PC-9 (cell line): ENCODE data around the gene POLD3. TPM values are rescaled to one million over a fixed set of nuclear protein-coding genes. Genes with fewer than 3 reads are reported as not detected.

ENCODE experiments used
- BruUV-seq: library from RNA; stranded (reverse); fragments of 400-500 nt; replicated peaks from 2 replicates; lab custom pipeline; 2021; lab: Mats Ljungman, UMichigan
- CTCF ChIA-PET: fragments of 300-600 bp; sonication (Branson Sonifier 250); formaldehyde crosslinking; loops from one replicate; lab custom pipeline; 2022; ENCODE audit warnings: antibody characterized with exemption; lab: Charles Lee
- POLR2A ChIA-PET: fragments of 300-600 bp; sonication (Branson Sonifier 250); formaldehyde crosslinking; loops from one replicate; lab custom pipeline; 2022; ENCODE audit warnings: antibody characterized with exemption; ENCODE audit not compliant: unreplicated experiment; lab: Charles Lee
- DNase-seq, 2 experiments: peaks; one replicate each; pipeline versions ENCODE4 v3.0.0 to v3.0.0-alpha.2; 2015 to 2022; ENCODE audit warnings: mixed read lengths in 1 of 2
- H2AFZ ChIP-seq: fragments of 200-600 bp; sonication (generic); 2 replicates; pipeline ENCODE4 v1.8.1; 2017; ENCODE audit warnings: antibody characterized with exemption
- H3F3A ChIP-seq: fragments of 200-600 bp; sonication (generic); 2 replicates; pipeline ENCODE4 v1.8.1; 2017; ENCODE audit warnings: antibody characterized with exemption, mild to moderate bottlenecking, low read depth; ENCODE audit not compliant: insufficient read depth
- H3K27ac ChIP-seq: fragments of 200-600 bp; sonication (generic); 2 replicates; pipeline ENCODE4 v1.6.1; 2016; ENCODE audit warnings: mixed run types
- H3K27me3 ChIP-seq: fragments of 200-600 bp; sonication (generic); 2 replicates; pipeline ENCODE4 v1.6.1; 2016; ENCODE audit warnings: low read depth, mixed run types; ENCODE audit not compliant: insufficient read depth
- H3K36me3 ChIP-seq: fragments of 200-600 bp; sonication (generic); 2 replicates; pipeline ENCODE4 v1.6.1; 2016; ENCODE audit warnings: low read depth, mixed run types
- H3K4me1 ChIP-seq: fragments of 200-600 bp; sonication (generic); replicated peaks from 2 replicates; pipeline ENCODE4 v1.6.1; 2016; ENCODE audit warnings: mixed run types; ENCODE audit not compliant: insufficient read depth
- H3K4me2 ChIP-seq: fragments of 200-600 bp; sonication (generic); 2 replicates; pipeline ENCODE4 v1.6.1; 2017; ENCODE audit warnings: mixed run types
- H3K4me3 ChIP-seq: fragments of 200-600 bp; sonication (generic); 2 replicates; pipeline ENCODE4 v1.6.1; 2016; ENCODE audit warnings: mixed run types
- H3K79me2 ChIP-seq: fragments of 200-600 bp; sonication (generic); 2 replicates; pipeline ENCODE4 v1.6.1; 2017; ENCODE audit warnings: low read depth, mixed run types
- H3K9me2 ChIP-seq: fragments of 200-600 bp; sonication (generic); 2 replicates; pipeline ENCODE4 v1.8.1; 2017; ENCODE audit warnings: mild to moderate bottlenecking; ENCODE audit not compliant: insufficient read depth
- H3K9me3 ChIP-seq: fragments of 200-600 bp; sonication (generic); 2 replicates; pipeline ENCODE4 v1.8.1; 2016; ENCODE audit warnings: low read depth; ENCODE audit not compliant: insufficient read depth
- H4K20me1 ChIP-seq: fragments of 200-600 bp; sonication (generic); 2 replicates; pipeline ENCODE4 v1.8.1; 2017; ENCODE audit not compliant: insufficient read depth
- CTCF ChIP-seq: fragments of 200-600 bp; sonication (generic); conservative IDR thresholded peaks from 2 replicates; pipeline ENCODE4 v1.6.1; 2017; ENCODE audit warnings: mixed run types, antibody characterized with exemption, mild to moderate bottlenecking, moderate library complexity
- EZH2 ChIP-seq: fragments of 200-600 bp; sonication (generic); IDR thresholded peaks from 2 replicates; pipeline ENCODE4 v1.8.0; 2017; ENCODE audit warnings: antibody characterized with exemption, low read depth
- intact Hi-C: fragments of 100-400 bp; cut with micrococcal nuclease; formaldehyde crosslinking; loops from one replicate; pipeline ENCODE4 v1.10.0; 2022; ENCODE audit not compliant: unreplicated experiment
- total RNA-seq: library from RNA; stranded (reverse); gene quantifications from 2 replicates; pipeline ENCODE4 v1.2.3, GENCODE V29; 2021

POLD3 gene
- total RNA-seq, 1 experiment from 2014 or later, result 44.1 TPM

GRCh38 chr11:74615311-74615710, 22.9 kb downstream of the POLD3 start:
- Histone ChIP-seq H3K27me3 (no peaks in the 10 kb centered on the region), H3K4me2 (no peak overlapping the region), H3K9me2 (no peaks in the 10 kb centered on the region), H2AFZ (no peak overlapping the region), H3K27ac (no peak overlapping the region), H3F3A (peaks cover 7% of the 10 kb centered on the region; the same call in 1 of the 2 replicates), H3K9me3 (no peaks in the 10 kb centered on the region), H3K4me3 (no peak overlapping the region), H3K79me2 (no peaks in the 10 kb centered on the region), H4K20me1 (no peaks in the 10 kb centered on the region), H3K4me1 (peaks cover 7% of the 10 kb centered on the region; the same call in 1 of the 2 replicates), H3K36me3 (peaks cover 68% of the 10 kb centered on the region)
- DNase-seq, result no peak
- CTCF ChIA-PET, result interaction anchor here (0.6 kb wide), 1 partner anchor 10 kb away, joined by 4 read pairs; no protein-coding TSS in a partner anchor
- TF ChIP-seq EZH2 (no peak), CTCF (no peak)
- no TSS peak for BruUV-seq
- intact Hi-C loops, result no loop called here
- POLR2A ChIA-PET, result no interaction called here

GRCh38 chr11:74615988-74616387, 23.6 kb downstream of the POLD3 start:
- no peaks in the 10 kb centered on the region for H3K9me3 ChIP-seq
- no peak overlapping the region for H2AFZ ChIP-seq
- intact Hi-C loops, result no loop called here
- H3K4me3 ChIP-seq, result no peak overlapping the region
- ChIA-PET POLR2A (no interaction called here), CTCF (interaction anchor here (1.0 kb wide), 1 partner anchor 20 kb away, joined by 3 read pairs; no protein-coding TSS in a partner anchor)
- H3K27me3 ChIP-seq, result no peaks in the 10 kb centered on the region
- no peaks in the 10 kb centered on the region for H4K20me1 ChIP-seq
- no peak overlapping the region for H3K4me2 ChIP-seq
- H3K4me1 ChIP-seq, result peaks cover 7% of the 10 kb centered on the region; the same call in 1 of the 2 replicates
- TF ChIP-seq CTCF (no peak), EZH2 (no peak)
- peaks cover 69% of the 10 kb centered on the region for H3K36me3 ChIP-seq
- 0 out of 2 replicates have a peak, but pooled peaks cover under 1% of the 10 kb centered on the region for H3F3A ChIP-seq
- no peaks in the 10 kb centered on the region for H3K79me2 ChIP-seq
- no peak overlapping the region for H3K27ac ChIP-seq
- no peaks in the 10 kb centered on the region for H3K9me2 ChIP-seq
- DNase-seq, result no peak
- no TSS peak for BruUV-seq

GRCh38 chr11:74620531-74620930, 28.1 kb downstream of the POLD3 start:
- TF ChIP-seq EZH2, result no peak
- no peak for TF ChIP-seq CTCF
- ChIA-PET POLR2A (no interaction called here), CTCF (no interaction called here)
- Histone ChIP-seq H3K9me2 (no peaks in the 10 kb centered on the region), H3K4me2 (no peak overlapping the region), H3F3A (no peaks in the 10 kb centered on the region), H3K27ac (no peak overlapping the region), H4K20me1 (no peaks in the 10 kb centered on the region), H3K36me3 (peaks cover 49% of the 10 kb centered on the region), H2AFZ (no peak overlapping the region), H3K79me2 (no peaks in the 10 kb centered on the region), H3K27me3 (no peaks in the 10 kb centered on the region), H3K4me3 (no peak overlapping the region), H3K4me1 (no peaks in the 10 kb centered on the region), H3K9me3 (no peaks in the 10 kb centered on the region)
- BruUV-seq, result TSS peak; percentile 5
- intact Hi-C loops, result no loop called here
- no peak for DNase-seq
